ENCODE results near the gene RRP8. TPM values are rescaled to one million over a fixed set of nuclear protein-coding genes. Genes with fewer than 3 reads are reported as not detected.

The RRP8 gene
- polyA plus RNA-seq, 1 donor from 2014 or later: 23.4 TPM

- Histone ChIP-seq H3K4me2 (ENCODE audit: low read length) (no peak overlapping the region), H3K9ac (ENCODE audit: low read length) (no peak overlapping the region), H3K36me3 (ENCODE audit: insufficient read depth, low read length) (no peaks in the 10 kb centered on the region), H3K27me3 (ENCODE audit: insufficient read depth, low read depth, low read length) (no peaks in the 10 kb centered on the region), H3K9me3 (ENCODE audit: low read length) (no peaks in the 10 kb centered on the region), H3F3A (ENCODE audit: insufficient read depth, low read length, poor library complexity, severe bottlenecking) (no peaks in the 10 kb centered on the region), H3K9me2 (ENCODE audit: insufficient read depth, low read length) (no peaks in the 10 kb centered on the region), H3K79me2 (replicated peaks; ENCODE audit: insufficient read depth, low read length) (peaks cover 81% of the 10 kb centered on the region), H4K20me1 (ENCODE audit: insufficient read depth) (peaks cover 79% of the 10 kb centered on the region), H3K4me3 (ENCODE audit: low read length) (no peak overlapping the region), H2AFZ (ENCODE audit: low read depth, low read length) (no peak overlapping the region), H3K27ac (ENCODE audit: low read length) (no peak overlapping the region)
- TF ChIP-seq EZH2 (IDR thresholded peaks at IDR 0.05; ENCODE audit: borderline replicate concordance, insufficient read depth, low read length, poor library complexity, severe bottlenecking) (no peak), EP300 (conservative IDR thresholded peaks at IDR 0.05; ENCODE audit: poor library complexity, severe bottlenecking) (no peak), SMC3 (conservative IDR thresholded peaks at IDR 0.05; ENCODE audit: poor library complexity) (no peak), CTCF (IDR thresholded peaks at IDR 0.05; ENCODE audit: poor library complexity, severe bottlenecking) (no peak), POLR2AphosphoS5 (IDR thresholded peaks at IDR 0.05) (no peak), RAD21 (conservative IDR thresholded peaks at IDR 0.05) (no peak), MXI1 (conservative IDR thresholded peaks at IDR 0.05; ENCODE audit: poor library complexity, severe bottlenecking) (no peak), TAF1 (IDR thresholded peaks at IDR 0.05; ENCODE audit: low read depth) (no peak), REST (IDR thresholded peaks at IDR 0.05; ENCODE audit: borderline replicate concordance) (no peak)
Observed at GRCh38 chr11:6642957-6643356, 39.5 kb upstream of the RRP8 start.

- no peak overlapping the region for H3K4me2 ChIP-seq (ENCODE audit: low read length)
- H3K27me3 ChIP-seq (ENCODE audit: insufficient read depth, low read depth, low read length): no peaks in the 10 kb centered on the region
- peaks cover 78% of the 10 kb centered on the region for H3K79me2 ChIP-seq (replicated peaks; ENCODE audit: insufficient read depth, low read length)
- no peaks in the 10 kb centered on the region for H3K9me3 ChIP-seq (ENCODE audit: low read length)
- H3K36me3 ChIP-seq (ENCODE audit: insufficient read depth, low read length): no peaks in the 10 kb centered on the region
- no peak overlapping the region for H3K27ac ChIP-seq (ENCODE audit: low read length)
- no peak overlapping the region for H2AFZ ChIP-seq (ENCODE audit: low read depth, low read length)
- TF ChIP-seq POLR2AphosphoS5 (IDR thresholded peaks at IDR 0.05): no peak
- TF ChIP-seq EZH2 (IDR thresholded peaks at IDR 0.05; ENCODE audit: borderline replicate concordance, insufficient read depth, low read length, poor library complexity, severe bottlenecking): no peak
- no peak for TF ChIP-seq RAD21 (conservative IDR thresholded peaks at IDR 0.05)
- no peak for TF ChIP-seq SMC3 (conservative IDR thresholded peaks at IDR 0.05; ENCODE audit: poor library complexity)
- TF ChIP-seq REST (IDR thresholded peaks at IDR 0.05; ENCODE audit: borderline replicate concordance): no peak
- no peak for TF ChIP-seq TAF1 (IDR thresholded peaks at IDR 0.05; ENCODE audit: low read depth)
- TF ChIP-seq MXI1 (conservative IDR thresholded peaks at IDR 0.05; ENCODE audit: poor library complexity, severe bottlenecking): no peak
- no peak for TF ChIP-seq CTCF (IDR thresholded peaks at IDR 0.05; ENCODE audit: poor library complexity, severe bottlenecking)
- no peak for TF ChIP-seq EP300 (conservative IDR thresholded peaks at IDR 0.05; ENCODE audit: poor library complexity, severe bottlenecking)
- no peaks in the 10 kb centered on the region for H3F3A ChIP-seq (ENCODE audit: insufficient read depth, low read length, poor library complexity, severe bottlenecking)
- H3K9me2 ChIP-seq (ENCODE audit: insufficient read depth, low read length): no peaks in the 10 kb centered on the region
- no peak overlapping the region for H3K4me3 ChIP-seq (ENCODE audit: low read length)
- no peak overlapping the region for H3K9ac ChIP-seq (ENCODE audit: low read length)
- peaks cover 81% of the 10 kb centered on the region for H4K20me1 ChIP-seq (ENCODE audit: insufficient read depth)
Observed at GRCh38 chr11:6640985-6641701, 37.7 kb upstream of the RRP8 start.

Data from neural cell (in vitro differentiated cells).